A673 (cell line): ENCODE results near the gene GMNC.

Experiments
- CTCF ChIP-seq: fragments of 300-800, 200-600 bp; sonication (generic); conservative IDR thresholded peaks from 2 replicates; pipeline ENCODE4 v1.5.1; 2017; ENCODE audit warnings: low read depth, mild to moderate bottlenecking, antibody characterized with exemption, low read length, moderate library complexity, mixed read lengths
- EZH2 ChIP-seq: fragments of 200-600 bp; sonication (generic); IDR thresholded peaks from 2 replicates; pipeline ENCODE4 v1.6.1; 2017; ENCODE audit warnings: borderline replicate concordance, low read depth, mild to moderate bottlenecking, mixed read lengths, antibody characterized with exemption, low read length; ENCODE audit not compliant: poor library complexity, severe bottlenecking

- TF ChIP-seq CTCF: no peak
- TF ChIP-seq EZH2: no peak
Observed at GRCh38 chr3:190860521-190860920, 2.0 kb downstream of the GMNC start.
